DOHH2 (cell line): ENCODE measurements around the gene DOHH.

Experiments used
- H3F3A ChIP-seq: fragments of 200-600 bp; sonication (generic), shearing (Covaris generic); 2 replicates; pipeline ENCODE4 v1.6.0; 2016; ENCODE audit warnings: antibody characterized with exemption, mild to moderate bottlenecking; ENCODE audit not compliant: control insufficient read depth, insufficient read depth
- H3K27ac ChIP-seq: fragments of 200-600 bp; sonication (generic); 2 replicates; pipeline ENCODE4 v1.5.1; 2014; ENCODE audit warnings: low read depth, mild to moderate bottlenecking, low read length, moderate library complexity
- H3K27me3 ChIP-seq: fragments of 200-600 bp; sonication (generic); 2 replicates; pipeline ENCODE4 v1.6.1; 2014; ENCODE audit warnings: mild to moderate bottlenecking, low read length, mixed read lengths; ENCODE audit not compliant: control insufficient read depth
- H3K36me3 ChIP-seq: fragments of 200-600 bp; sonication (generic); 2 replicates; pipeline ENCODE4 v1.6.1; 2014; ENCODE audit warnings: mild to moderate bottlenecking, low read length, moderate library complexity, mixed read lengths; ENCODE audit not compliant: control insufficient read depth
- H3K4me1 ChIP-seq: fragments of 200-600 bp; sonication (generic); 2 replicates; pipeline ENCODE4 v1.6.1; 2014; ENCODE audit warnings: mild to moderate bottlenecking, low read length, mixed read lengths; ENCODE audit not compliant: control insufficient read depth
- H3K4me2 ChIP-seq: fragments of 200-600 bp; sonication (generic); 2 replicates; pipeline ENCODE4 v1.6.0; 2014; ENCODE audit warnings: mild to moderate bottlenecking, low read length, moderate library complexity
- H3K4me3 ChIP-seq: fragments of 200-600 bp; sonication (generic); 2 replicates; pipeline ENCODE4 v1.5.1; 2014; ENCODE audit warnings: mild to moderate bottlenecking, low read length, mixed read lengths
- H3K79me2 ChIP-seq: fragments of 200-600 bp; sonication (generic); 2 replicates; pipeline ENCODE4 v1.6.1; 2014; ENCODE audit warnings: mild to moderate bottlenecking, low read length, mixed read lengths; ENCODE audit not compliant: control insufficient read depth
- H3K9me2 ChIP-seq: fragments of 200-600 bp; sonication (generic); replicated peaks from 2 replicates; pipeline ENCODE4 v1.6.1; 2014; ENCODE audit warnings: mild to moderate bottlenecking, low read length, mixed read lengths; ENCODE audit not compliant: control insufficient read depth
- H3K9me3 ChIP-seq: fragments of 200-600 bp; sonication (generic); 2 replicates; pipeline ENCODE4 v1.6.1; 2014; ENCODE audit warnings: antibody characterized with exemption, low read length, mixed read lengths; ENCODE audit not compliant: control insufficient read depth, insufficient read depth
- H4K20me1 ChIP-seq: fragments of 200-600 bp; sonication (generic); 2 replicates; pipeline ENCODE4 v1.6.0; 2014; ENCODE audit warnings: low read depth, mild to moderate bottlenecking, antibody characterized with exemption, low read length, moderate library complexity; ENCODE audit not compliant: control insufficient read depth, insufficient read depth
- EZH2phosphoT487 ChIP-seq: fragments of 200-600 bp; sonication (generic); IDR thresholded peaks from 2 replicates; pipeline ENCODE4 v1.6.1; 2017; ENCODE audit warnings: borderline replicate concordance, mild to moderate bottlenecking, antibody characterized with exemption, low read length, moderate library complexity, mixed read lengths
- TF ChIP-seq, protein P1 (sequence below): fragments of 200-600 bp; sonication (generic); IDR thresholded peaks from one replicate; pipeline ENCODE4 v1.5.1; 2014; ENCODE audit warnings: antibody characterized with exemption, mild to moderate bottlenecking, low read depth, low read length; ENCODE audit not compliant: poor library complexity, severe bottlenecking

The DOHH gene

DNA sequence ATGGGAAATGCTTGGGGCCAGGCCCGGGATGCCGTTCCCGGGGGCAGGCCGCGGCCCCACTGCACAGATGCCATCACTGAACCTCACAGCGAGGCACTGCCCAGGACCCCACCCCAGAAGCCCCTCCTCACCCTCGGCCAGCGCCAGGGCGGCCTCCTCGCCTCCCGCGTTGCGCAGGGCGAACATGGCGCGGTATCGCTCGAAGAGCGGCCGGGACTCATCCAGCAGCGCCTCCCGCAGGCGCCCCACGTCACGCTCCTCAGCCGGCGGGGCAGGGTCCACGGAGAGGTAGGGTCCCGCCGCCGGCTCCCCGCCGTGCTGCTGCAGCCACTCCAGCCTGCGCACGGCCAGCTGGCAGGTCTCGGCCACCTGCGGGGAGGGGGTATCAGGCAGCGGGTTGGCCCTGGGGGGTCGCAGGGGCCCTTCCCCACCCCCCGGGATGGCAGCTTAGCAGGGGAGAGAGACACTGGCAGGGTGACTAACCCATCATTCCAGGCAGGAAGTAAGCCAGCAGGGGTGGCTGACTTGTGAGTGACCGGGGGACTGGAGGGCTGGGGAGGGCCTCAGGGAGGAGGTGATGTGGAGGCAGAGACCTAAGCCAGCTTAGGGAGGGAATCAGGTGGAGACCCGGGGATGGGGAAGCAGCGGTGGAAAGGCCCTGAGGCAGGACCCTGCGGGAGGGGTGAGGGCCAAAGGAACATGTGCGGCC is 8.2 kb downstream of the DOHH start:
- Histone ChIP-seq H3K27ac (no peak overlapping the region), H3K36me3 (peaks cover 30% of the 10 kb centered on the region)

DNA sequence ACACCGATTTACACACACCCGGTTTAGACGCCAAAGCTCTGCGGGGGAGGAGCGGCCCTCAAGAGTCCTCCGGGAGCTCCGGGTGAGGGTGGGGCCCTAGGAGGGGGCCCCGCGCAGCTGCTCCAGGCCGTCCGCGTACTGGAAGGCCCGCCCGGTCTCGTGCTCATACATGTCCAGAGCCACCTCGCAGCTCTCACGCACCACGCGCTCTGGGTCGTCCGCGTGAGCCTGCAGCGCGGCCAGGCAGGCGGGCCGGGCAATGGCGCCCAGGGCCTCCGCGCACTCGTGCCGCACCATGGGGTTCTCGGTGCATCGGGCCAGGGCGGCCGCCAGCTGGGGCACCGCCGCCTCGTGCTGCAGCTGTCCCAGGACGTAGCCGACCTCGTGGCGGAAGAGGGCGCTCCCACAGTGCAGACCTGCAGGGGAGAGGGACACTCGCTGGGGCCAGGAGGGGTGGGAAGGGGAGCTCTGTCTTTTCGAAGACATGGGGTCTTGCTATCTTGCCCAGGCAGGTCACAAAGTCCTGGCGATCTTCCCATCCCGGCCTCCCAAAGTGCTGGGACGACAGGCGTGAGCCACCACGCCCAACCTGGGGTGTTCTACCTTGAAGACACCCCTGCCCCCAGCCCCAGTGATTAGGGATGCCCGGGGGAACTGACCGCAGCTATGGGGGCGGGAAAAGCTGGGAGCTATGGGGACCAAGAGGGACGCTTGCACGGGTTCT is 8.9 kb downstream of the DOHH start:
- Histone ChIP-seq H3K9me2 (no peaks in the 10 kb centered on the region), H3K79me2 (no peaks in the 10 kb centered on the region; the same call in 1 of the 2 replicates), H3F3A (no peaks in the 10 kb centered on the region), H3K27me3 (no peaks in the 10 kb centered on the region), H4K20me1 (no peaks in the 10 kb centered on the region), H3K36me3 (peaks cover 25% of the 10 kb centered on the region), H3K4me3 (no peak overlapping the region), H3K9me3 (no peaks in the 10 kb centered on the region), H3K4me1 (no peaks in the 10 kb centered on the region), H3K4me2 (no peak overlapping the region), H3K27ac (no peak overlapping the region)
- TF ChIP-seq EZH2phosphoT487 = no peak
- TF ChIP-seq, protein P1, sequence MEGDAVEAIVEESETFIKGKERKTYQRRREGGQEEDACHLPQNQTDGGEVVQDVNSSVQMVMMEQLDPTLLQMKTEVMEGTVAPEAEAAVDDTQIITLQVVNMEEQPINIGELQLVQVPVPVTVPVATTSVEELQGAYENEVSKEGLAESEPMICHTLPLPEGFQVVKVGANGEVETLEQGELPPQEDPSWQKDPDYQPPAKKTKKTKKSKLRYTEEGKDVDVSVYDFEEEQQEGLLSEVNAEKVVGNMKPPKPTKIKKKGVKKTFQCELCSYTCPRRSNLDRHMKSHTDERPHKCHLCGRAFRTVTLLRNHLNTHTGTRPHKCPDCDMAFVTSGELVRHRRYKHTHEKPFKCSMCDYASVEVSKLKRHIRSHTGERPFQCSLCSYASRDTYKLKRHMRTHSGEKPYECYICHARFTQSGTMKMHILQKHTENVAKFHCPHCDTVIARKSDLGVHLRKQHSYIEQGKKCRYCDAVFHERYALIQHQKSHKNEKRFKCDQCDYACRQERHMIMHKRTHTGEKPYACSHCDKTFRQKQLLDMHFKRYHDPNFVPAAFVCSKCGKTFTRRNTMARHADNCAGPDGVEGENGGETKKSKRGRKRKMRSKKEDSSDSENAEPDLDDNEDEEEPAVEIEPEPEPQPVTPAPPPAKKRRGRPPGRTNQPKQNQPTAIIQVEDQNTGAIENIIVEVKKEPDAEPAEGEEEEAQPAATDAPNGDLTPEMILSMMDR = no peak

More for the DNA sequence above, 8.2 kb downstream of the DOHH start:
- H3K9me2 ChIP-seq = no peaks in the 10 kb centered on the region
- TF ChIP-seq, protein P1 = no peak
- TF ChIP-seq EZH2phosphoT487 = no peak
- no peaks in the 10 kb centered on the region for H3K9me3 ChIP-seq
- H3K79me2 ChIP-seq = peaks cover 5% of the 10 kb centered on the region
- H3F3A ChIP-seq = no peaks in the 10 kb centered on the region
- no peaks in the 10 kb centered on the region for H4K20me1 ChIP-seq
- H3K4me1 ChIP-seq = no peaks in the 10 kb centered on the region
- no peaks in the 10 kb centered on the region for H3K27me3 ChIP-seq
- H3K4me3 ChIP-seq = no peak overlapping the region
- no peak overlapping the region for H3K4me2 ChIP-seq

DNA sequence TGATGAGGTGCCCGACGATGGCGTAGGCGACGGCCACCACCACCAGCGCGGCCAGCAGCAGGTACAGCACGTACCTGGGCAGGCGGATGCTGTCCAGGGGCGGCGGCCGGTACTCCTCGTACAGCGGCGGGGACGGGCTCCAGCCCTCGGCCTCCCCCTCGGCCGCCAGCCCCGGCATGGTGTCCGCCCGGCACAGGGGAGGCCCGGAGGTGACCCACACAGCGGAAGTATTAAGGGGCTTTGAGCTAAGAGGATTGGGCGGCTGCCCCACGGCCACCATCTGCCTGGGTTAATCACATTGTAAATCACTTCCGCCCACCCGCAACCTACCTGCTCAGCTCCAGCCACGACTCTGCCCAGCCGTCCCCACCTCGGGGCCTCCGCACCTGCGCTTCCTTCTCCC is 17.2 kb downstream of the DOHH start, which contains the start of gene SMIM44:
Gene SMIM44, minus strand, starts transcription at position 216 of the 403 bp plus-strand sequence. Its CDS starts 38 bp downstream, at position 178.
- no peaks in the 10 kb centered on the region for H3K9me2 ChIP-seq
- H3K4me2 ChIP-seq = peak within 1 kb of the TSS; percentile 61
- H3K27me3 ChIP-seq = no peaks in the 10 kb centered on the region
- H3K4me1 ChIP-seq = peaks cover 42% of the 10 kb centered on the region
- no peak within 1 kb of the TSS for H3K27ac ChIP-seq
- no peaks in the 10 kb centered on the region for H3K79me2 ChIP-seq
- TF ChIP-seq, protein P1 = no peak
- TF ChIP-seq EZH2phosphoT487 = no peak
- no peaks in the 10 kb centered on the region for H4K20me1 ChIP-seq
- peaks cover 12% of the 10 kb centered on the region for H3F3A ChIP-seq
- no peaks in the 10 kb centered on the region for H3K9me3 ChIP-seq
- no peaks in the 10 kb centered on the region for H3K36me3 ChIP-seq
- H3K4me3 ChIP-seq = no peak within 1 kb of the TSS
